Measurements from ENCODE around the gene RBM17.

- TF ChIP-seq POLR2A (IDR thresholded peaks at IDR 0.05) (no peak), POLR2AphosphoS5 (IDR thresholded peaks at IDR 0.05) (no peak)
These were observed 60.1 kb downstream of the RBM17 start for GRCh38 chr10:6148908-6149307.
